ENCODE results near the gene MRPL3. TPM values are rescaled to one million over a fixed set of nuclear protein-coding genes. Genes with fewer than 3 reads are reported as not detected.

MRPL3 gene
- total RNA-seq, 1 experiment from 2014 or later, result 126 TPM

DNA sequence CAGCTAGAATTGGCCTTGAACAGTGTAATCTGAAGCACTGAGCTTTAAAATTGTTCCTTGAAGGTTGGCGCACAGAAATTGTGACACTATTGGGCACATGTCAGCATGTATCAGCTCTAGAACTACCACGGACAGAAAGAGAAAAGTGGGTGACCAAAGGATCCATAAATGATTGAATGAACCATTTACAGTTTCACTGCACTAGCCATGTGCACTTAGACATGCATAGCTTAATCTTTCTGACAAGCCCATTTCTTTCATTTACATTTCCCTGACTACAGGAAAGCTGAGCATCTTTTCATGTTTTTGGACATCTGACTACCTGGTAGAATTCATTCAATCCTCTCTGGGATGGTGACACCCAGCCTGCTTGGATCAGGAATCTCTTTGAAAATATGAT, 85.0 kb downstream of the MRPL3 start:
- no peaks in the 10 kb centered on the region for H3K9me3 ChIP-seq
- H3K36me3 ChIP-seq (ENCODE audit: control insufficient read depth, insufficient read depth, low read length), result no peaks in the 10 kb centered on the region
- no peaks in the 10 kb centered on the region for H3K4me1 Mint-ChIP-seq (ENCODE audit: low read depth, unreplicated experiment)
- POLR2A ChIA-PET, result no interaction called here
- BruUV-seq (replicated peaks), result no TSS peak
- intact Hi-C loops (cut with micrococcal nuclease; ENCODE audit: unreplicated experiment), result no loop called here
- no peak overlapping the region for H3K27ac Mint-ChIP-seq (ENCODE audit: unreplicated experiment)
- no peaks in the 10 kb centered on the region for H3K27me3 ChIP-seq (replicated peaks; ENCODE audit: control insufficient read depth, insufficient read depth, low read length)
- peaks cover 11% of the 10 kb centered on the region for H3K9me3 Mint-ChIP-seq (ENCODE audit: unreplicated experiment)
- H3K36me3 Mint-ChIP-seq (ENCODE audit: insufficient read depth, unreplicated experiment), result no peaks in the 10 kb centered on the region
- TF ChIP-seq, protein P1, sequence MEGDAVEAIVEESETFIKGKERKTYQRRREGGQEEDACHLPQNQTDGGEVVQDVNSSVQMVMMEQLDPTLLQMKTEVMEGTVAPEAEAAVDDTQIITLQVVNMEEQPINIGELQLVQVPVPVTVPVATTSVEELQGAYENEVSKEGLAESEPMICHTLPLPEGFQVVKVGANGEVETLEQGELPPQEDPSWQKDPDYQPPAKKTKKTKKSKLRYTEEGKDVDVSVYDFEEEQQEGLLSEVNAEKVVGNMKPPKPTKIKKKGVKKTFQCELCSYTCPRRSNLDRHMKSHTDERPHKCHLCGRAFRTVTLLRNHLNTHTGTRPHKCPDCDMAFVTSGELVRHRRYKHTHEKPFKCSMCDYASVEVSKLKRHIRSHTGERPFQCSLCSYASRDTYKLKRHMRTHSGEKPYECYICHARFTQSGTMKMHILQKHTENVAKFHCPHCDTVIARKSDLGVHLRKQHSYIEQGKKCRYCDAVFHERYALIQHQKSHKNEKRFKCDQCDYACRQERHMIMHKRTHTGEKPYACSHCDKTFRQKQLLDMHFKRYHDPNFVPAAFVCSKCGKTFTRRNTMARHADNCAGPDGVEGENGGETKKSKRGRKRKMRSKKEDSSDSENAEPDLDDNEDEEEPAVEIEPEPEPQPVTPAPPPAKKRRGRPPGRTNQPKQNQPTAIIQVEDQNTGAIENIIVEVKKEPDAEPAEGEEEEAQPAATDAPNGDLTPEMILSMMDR (IDR thresholded peaks at IDR 0.05; ENCODE audit: insufficient read depth in 1 of 2, low read depth in 1 of 2, low read length in 1 of 2, severe bottlenecking in 1 of 2, unreplicated experiment in 1 of 2), result no peak
- no peaks in the 10 kb centered on the region for H3K4me1 ChIP-seq
- no peak for DNase-seq
- no peak overlapping the region for H3K4me3 ChIP-seq (ENCODE audit: low read depth, low read length)
- peaks cover 12% of the 10 kb centered on the region for H3K27me3 Mint-ChIP-seq (ENCODE audit: insufficient read depth, unreplicated experiment)
- no peak overlapping the region for H3K4me3 Mint-ChIP-seq (ENCODE audit: unreplicated experiment)
- CTCF ChIA-PET, result no interaction called here

Other genes with a start within 250 kb of the MRPL3 start
- 16.6 TPM in 2 replicates for gene NUDT16, start 121.2 kb downstream of the MRPL3 start, total RNA-seq (2022)

Data from Caco-2 (cell line).